HEK293 (cell line): Measurements from ENCODE around the gene SNX6.

Experiments used
- CTCF ChIA-PET: fragments of 350-600 bp; formaldehyde crosslinking; extraction: SDS; loops from one replicate; lab custom pipeline; 2021; ENCODE audit warnings: antibody characterized with exemption; lab: Yijun Ruan, JAX
- POLR2A ChIA-PET: fragments of 300-600 bp; formaldehyde crosslinking; extraction: SDS; loops from one replicate; lab custom pipeline; 2020; ENCODE audit warnings: antibody characterized with exemption, inconsistent platforms; lab: Yijun Ruan, JAX
- H3K27ac ChIP-seq: fragments of 200-500 bp; sonication (Bioruptor generic); 2 replicates; pipeline ENCODE4 v1.5.1; 2014; ENCODE audit warnings: low read depth, low read length, control low read depth, inconsistent platforms; ENCODE audit errors: extremely low read depth
- H3K36me3 ChIP-seq, 2 experiments: fragments of 200-500 bp in 1 of 2; sonication (Bioruptor generic) in 1 of 2; 1 replicate in 1 of 2; 2 replicates in 1 of 2; pipeline ENCODE4 v1.5.1; 2014 to 2017; ENCODE audit warnings: inconsistent platforms in 2 of 2, low read length in 2 of 2; ENCODE audit not compliant: control insufficient read depth in 2 of 2, insufficient read depth in 1 of 2
- H3K4me1 ChIP-seq: fragments of 200-500 bp; sonication (Bioruptor generic); 2 replicates; pipeline ENCODE4 v1.5.1; 2014; ENCODE audit warnings: mild to moderate bottlenecking, low read length, inconsistent platforms; ENCODE audit not compliant: control insufficient read depth, insufficient read depth
- H3K4me3 ChIP-seq: 2 replicates; pipeline ENCODE4 v1.5.1; 2011; ENCODE audit warnings: low read depth, mild to moderate bottlenecking, control low read depth, low read length, moderate library complexity
- H3K9me3 ChIP-seq: fragments of 200-500 bp; sonication (Bioruptor generic); 2 replicates; pipeline ENCODE4 v1.5.1; 2014; ENCODE audit warnings: low read depth, low read length, inconsistent platforms; ENCODE audit not compliant: control insufficient read depth, insufficient read depth
- AEBP2 ChIP-seq: fragments of 450-650 bp; formaldehyde crosslinking; IDR thresholded peaks from 2 replicates; pipeline ENCODE4 v1.5.1; 2016; ENCODE audit warnings: missing biosample characterization, missing genetic modification characterization, borderline replicate concordance
- BCL11A ChIP-seq: fragments of 450-650 bp; formaldehyde crosslinking; IDR thresholded peaks from 2 replicates; pipeline ENCODE4 v1.5.1; 2016; ENCODE audit warnings: low read depth, missing biosample characterization, missing genetic modification characterization
- KLF16 ChIP-seq: fragments of 450-650 bp; formaldehyde crosslinking; IDR thresholded peaks from 2 replicates; pipeline ENCODE4 v1.5.1; 2017; ENCODE audit warnings: missing biosample characterization, missing genetic modification characterization
- KLF7 ChIP-seq: fragments of 450-650 bp; formaldehyde crosslinking; IDR thresholded peaks from 2 replicates; pipeline ENCODE4 v1.5.1; 2016; ENCODE audit warnings: missing biosample characterization, missing genetic modification characterization, borderline replicate concordance
- KLF9 ChIP-seq: fragments of 450-650 bp; formaldehyde crosslinking; IDR thresholded peaks from 2 replicates; pipeline ENCODE4 v1.5.1; 2016; ENCODE audit warnings: missing biosample characterization, missing genetic modification characterization, low read depth
- PBX3 ChIP-seq: sonication (generic); formaldehyde crosslinking; IDR thresholded peaks from 2 replicates; pipeline ENCODE4 v1.8.1; 2022; ENCODE audit warnings: mild to moderate bottlenecking, moderate library complexity, missing genetic modification reagents
- YY1 ChIP-seq: fragments of 450-650 bp; formaldehyde crosslinking; IDR thresholded peaks from 2 replicates; pipeline ENCODE4 v1.5.1; 2018; ENCODE audit warnings: missing biosample characterization, missing genetic modification characterization
- ZBTB21 ChIP-seq: fragments of 450-650 bp; formaldehyde crosslinking; IDR thresholded peaks from 2 replicates; pipeline ENCODE4 v1.5.1; 2017; ENCODE audit warnings: missing biosample characterization, missing genetic modification characterization
- ZBTB7A ChIP-seq: fragments of 450-650 bp; formaldehyde crosslinking; IDR thresholded peaks from 2 replicates; pipeline ENCODE4 v1.5.1; 2016; ENCODE audit warnings: low read depth, missing biosample characterization, missing genetic modification characterization
- ZBTB8A ChIP-seq: fragments of 450-650 bp; formaldehyde crosslinking; IDR thresholded peaks from 2 replicates; pipeline ENCODE4 v1.5.1; 2016; ENCODE audit warnings: missing biosample characterization, missing genetic modification characterization
- ZFP69B ChIP-seq: fragments of 450-650 bp; formaldehyde crosslinking; IDR thresholded peaks from 2 replicates; pipeline ENCODE4 v1.5.1; 2016; ENCODE audit warnings: missing biosample characterization, missing genetic modification characterization
- ZNF133 ChIP-seq: fragments of 450-650 bp; formaldehyde crosslinking; IDR thresholded peaks from 2 replicates; pipeline ENCODE4 v1.5.1; 2016; ENCODE audit warnings: missing biosample characterization, missing genetic modification characterization
- ZNF138 ChIP-seq: fragments of 450-650 bp; formaldehyde crosslinking; IDR thresholded peaks from 2 replicates; pipeline ENCODE4 v1.5.1; 2016; ENCODE audit warnings: missing biosample characterization, missing genetic modification characterization, borderline replicate concordance
- ZNF280D ChIP-seq: fragments of 450-650 bp; formaldehyde crosslinking; IDR thresholded peaks from 2 replicates; pipeline ENCODE4 v1.5.1; 2016; ENCODE audit warnings: missing biosample characterization, missing genetic modification characterization
- ZNF398 ChIP-seq: fragments of 450-650 bp; formaldehyde crosslinking; IDR thresholded peaks from 2 replicates; pipeline ENCODE4 v1.5.1; 2017; ENCODE audit warnings: missing biosample characterization, missing genetic modification characterization
- ZNF571 ChIP-seq: fragments of 450-650 bp; formaldehyde crosslinking; IDR thresholded peaks from 2 replicates; pipeline ENCODE4 v1.5.0; 2017; ENCODE audit warnings: missing biosample characterization, missing genetic modification characterization
- ZNF692 ChIP-seq: fragments of 450-650 bp; formaldehyde crosslinking; IDR thresholded peaks from 2 replicates; pipeline ENCODE4 v1.5.1; 2016; ENCODE audit warnings: missing biosample characterization, missing genetic modification characterization

SNX6 gene

GRCh38 chr14:34646570-34647255 is 16.8 kb upstream of the SNX6 start (continued):
- TF ChIP-seq BCL11A = no peak
- TF ChIP-seq ZNF133 (tag by site-specific recombination) = no peak
- TF ChIP-seq YY1 (tag by site-specific recombination) = no peak
- TF ChIP-seq ZNF280D (tag by site-specific recombination) = no peak
- TF ChIP-seq AEBP2 (tag by site-specific recombination) = no peak
- TF ChIP-seq KLF7 (tag by site-specific recombination) = no peak

GRCh38 chr14:34643361-34643760 is 13.4 kb upstream of the SNX6 start:
- Histone ChIP-seq H3K9me3 (no peaks in the 10 kb centered on the region), H3K4me3 (no peak overlapping the region), H3K36me3 (no peaks in the 10 kb centered on the region), H3K27ac (no peak overlapping the region), H3K4me1 (no peaks in the 10 kb centered on the region)
- TF ChIP-seq KLF16 (no peak), ZFP69B (tag by site-specific recombination) (no peak), ZNF280D (tag by site-specific recombination) (no peak), KLF9 (no peak), ZNF571 (tag by site-specific recombination) (no peak), ZBTB21 (no peak), ZBTB7A (no peak), ZNF692 (tag by site-specific recombination) (no peak), ZNF398 (tag by site-specific recombination) (no peak), ZNF138 (tag by site-specific recombination) (no peak), ZBTB8A (tag by site-specific recombination) (no peak), PBX3 (CRISPR knock-in tag) (no peak)
- POLR2A ChIA-PET = no interaction called here
- CTCF ChIA-PET = interaction anchor here (0.7 to 1.2 kb wide), 2 partner anchors 29 to 80 kb away, joined by 3 to 4 read pairs; no protein-coding TSS in a partner anchor
